ENCODE measurements around the gene ATP6V1B1.
"Not testable (repeated sequence)": the region's sequence is repeated elsewhere in the genome, so short reads cannot be mapped to it uniquely, and the experiment has no call there.

Gene ATP6V1B1

GRCh38 chr2:71011786-71012185 is 76.1 kb downstream of the ATP6V1B1 start:
- DNase-seq (ENCODE audit: low read depth) = not testable (repeated sequence)

All from HS-27A (cell line).